Stomach (tissue), 4 donors: ENCODE measurements around the gene STK24.
"Not testable (repeated sequence)": the region's sequence is repeated elsewhere in the genome, so short reads cannot be mapped to it uniquely, and the experiment has no call there.

ENCODE experiments used
- CTCF ChIP-seq, 7 experiments: fragments of 450-650 bp in 4 of 7; fragments of 200-600 bp in 3 of 7; sonication (generic) in 3 of 7; IDR thresholded peaks; one replicate each; pipeline ENCODE4 v1.5.1; 2016 to 2019; ENCODE audit warnings: antibody characterized with exemption in 7 of 7, control low read depth in 2 of 7, mild to moderate bottlenecking in 1 of 7
- POLR2A ChIP-seq, 4 donors: fragments of 450-650 bp; IDR thresholded peaks; one replicate each; pipeline ENCODE4 v1.6.1; 2016; ENCODE audit warnings: antibody characterized with exemption in 4 of 4, control low read depth in 2 of 4, mild to moderate bottlenecking in 1 of 4, moderate library complexity in 1 of 4
- POLR2AphosphoS5 ChIP-seq, 3 donors: sonication (generic); formaldehyde crosslinking; IDR thresholded peaks; one replicate each; pipeline ENCODE4 v1.6.1; 2016; ENCODE audit warnings: antibody characterized with exemption in 3 of 3

- not testable (repeated sequence) for TF ChIP-seq POLR2A, CTCF, POLR2AphosphoS5 (IDR thresholded peaks at IDR 0.05)
Observed at GRCh38 chr13:98590471-98590870, 13.6 kb upstream of the STK24 start.
